ENCODE measurements around the gene CEP104. TPM values are rescaled to one million over a fixed set of nuclear protein-coding genes. Genes with fewer than 3 reads are reported as not detected.

Gene CEP104
- total and polyA plus RNA-seq, 2 experiments from 2014 or later = 20.5 to 32.2 TPM

DNA sequence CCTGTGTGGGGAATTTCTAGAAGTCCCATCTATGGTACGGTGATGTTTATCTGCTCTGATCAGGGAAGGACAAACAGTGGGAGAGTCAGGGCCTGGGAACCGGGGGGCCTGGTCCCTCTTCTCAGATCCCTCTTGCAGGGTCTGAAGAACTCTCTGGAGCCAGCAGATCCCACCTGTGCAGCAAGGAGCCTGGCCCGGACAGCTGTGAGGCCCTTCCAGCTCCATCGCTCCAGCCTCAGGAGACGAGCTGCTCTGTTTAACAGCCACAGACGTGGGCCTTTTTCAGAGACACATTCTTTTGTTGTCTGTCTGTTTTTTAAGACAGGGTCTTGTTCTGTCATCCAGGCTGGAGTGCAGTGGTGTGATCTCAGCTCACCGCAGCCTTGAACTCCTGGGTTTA, 28.6 kb upstream of the CEP104 start (continued):
- TF ChIP-seq, protein P1, sequence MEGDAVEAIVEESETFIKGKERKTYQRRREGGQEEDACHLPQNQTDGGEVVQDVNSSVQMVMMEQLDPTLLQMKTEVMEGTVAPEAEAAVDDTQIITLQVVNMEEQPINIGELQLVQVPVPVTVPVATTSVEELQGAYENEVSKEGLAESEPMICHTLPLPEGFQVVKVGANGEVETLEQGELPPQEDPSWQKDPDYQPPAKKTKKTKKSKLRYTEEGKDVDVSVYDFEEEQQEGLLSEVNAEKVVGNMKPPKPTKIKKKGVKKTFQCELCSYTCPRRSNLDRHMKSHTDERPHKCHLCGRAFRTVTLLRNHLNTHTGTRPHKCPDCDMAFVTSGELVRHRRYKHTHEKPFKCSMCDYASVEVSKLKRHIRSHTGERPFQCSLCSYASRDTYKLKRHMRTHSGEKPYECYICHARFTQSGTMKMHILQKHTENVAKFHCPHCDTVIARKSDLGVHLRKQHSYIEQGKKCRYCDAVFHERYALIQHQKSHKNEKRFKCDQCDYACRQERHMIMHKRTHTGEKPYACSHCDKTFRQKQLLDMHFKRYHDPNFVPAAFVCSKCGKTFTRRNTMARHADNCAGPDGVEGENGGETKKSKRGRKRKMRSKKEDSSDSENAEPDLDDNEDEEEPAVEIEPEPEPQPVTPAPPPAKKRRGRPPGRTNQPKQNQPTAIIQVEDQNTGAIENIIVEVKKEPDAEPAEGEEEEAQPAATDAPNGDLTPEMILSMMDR (conservative IDR thresholded peaks at IDR 0.05; ENCODE audit: low read depth in 2 of 2) = no peak
- no peak for TF ChIP-seq EZH2 (IDR thresholded peaks at IDR 0.05; ENCODE audit: low read depth, unreplicated experiment)
- no peak for TF ChIP-seq REST (IDR thresholded peaks at IDR 0.05; ENCODE audit: unreplicated experiment)
- TF ChIP-seq POLR2AphosphoS5 (IDR thresholded peaks at IDR 0.05; ENCODE audit: low read depth) = no peak
- TF ChIP-seq NANOG (IDR thresholded peaks at IDR 0.05; ENCODE audit: borderline replicate concordance) = no peak

GRCh38 chr1:3884966-3885365, 28.0 kb upstream of the CEP104 start:
- H3K27ac Mint-ChIP-seq = no peak overlapping the region; the same call in 1 of the 2 replicates
- Histone ChIP-seq H3K36me3 (ENCODE audit: insufficient read depth) (peaks cover 5% of the 10 kb centered on the region), H3K9me2 (ENCODE audit: insufficient read depth) (no peaks in the 10 kb centered on the region), H2AFZ (no peak overlapping the region), H3K27me3 (ENCODE audit: insufficient read depth) (no peaks in the 10 kb centered on the region), H4K20me1 (replicated peaks; ENCODE audit: insufficient read depth) (no peaks in the 10 kb centered on the region), H3K4me2 (no peak overlapping the region), H3K4me3 (no peak overlapping the region), H3F3A (replicated peaks; ENCODE audit: low read depth) (no peaks in the 10 kb centered on the region), H3K4me1 (ENCODE audit: insufficient read depth) (no peaks in the 10 kb centered on the region), H3K27ac (ENCODE audit: low read depth) (no peak overlapping the region), H3K79me2 (replicated peaks; ENCODE audit: insufficient read depth) (no peaks in the 10 kb centered on the region)
- DNase-seq (ENCODE audit: low spot score) (no peak), ATAC-seq (no peak)
- no peak overlapping the region for H3K4me3 Mint-ChIP-seq
- peaks cover 12% of the 10 kb centered on the region; the same call in 2 of the 3 replicates for H3K36me3 Mint-ChIP-seq (ENCODE audit: low read depth)
- peaks cover 6% of the 10 kb centered on the region for H3K27me3 Mint-ChIP-seq (ENCODE audit: insufficient read depth, low read depth, poor library complexity)
- no peaks in the 10 kb centered on the region for H3K4me1 Mint-ChIP-seq
- no peaks in the 10 kb centered on the region; the same call in 1 of the 3 replicates for H3K9me3 Mint-ChIP-seq
- no peak for TF ChIP-seq ZNF462 (CRISPR knock-in tag; IDR thresholded peaks at IDR 0.05)
- TF ChIP-seq, protein P1 (conservative IDR thresholded peaks at IDR 0.05; ENCODE audit: low read depth in 2 of 2) = no peak
- no peak for TF ChIP-seq REST (IDR thresholded peaks at IDR 0.05; ENCODE audit: unreplicated experiment)

Measured in GM23338 (cell line).